HG03139 (cell line): Measurements from ENCODE around the gene F13A1.

Source experiments
- ATAC-seq: cut with Tn5 transposase; IDR thresholded peaks from one replicate; pipeline ENCODE4 v1.9.1; 2021; ENCODE audit not compliant: unreplicated experiment

F13A1 gene

GRCh38 chr6:6196762-6197161 is 123.7 kb downstream of the F13A1 start:
- ATAC-seq: no peak

- no peak for ATAC-seq
These were observed 125.4 kb downstream of the F13A1 start for GRCh38 chr6:6195080-6195479.

DNA sequence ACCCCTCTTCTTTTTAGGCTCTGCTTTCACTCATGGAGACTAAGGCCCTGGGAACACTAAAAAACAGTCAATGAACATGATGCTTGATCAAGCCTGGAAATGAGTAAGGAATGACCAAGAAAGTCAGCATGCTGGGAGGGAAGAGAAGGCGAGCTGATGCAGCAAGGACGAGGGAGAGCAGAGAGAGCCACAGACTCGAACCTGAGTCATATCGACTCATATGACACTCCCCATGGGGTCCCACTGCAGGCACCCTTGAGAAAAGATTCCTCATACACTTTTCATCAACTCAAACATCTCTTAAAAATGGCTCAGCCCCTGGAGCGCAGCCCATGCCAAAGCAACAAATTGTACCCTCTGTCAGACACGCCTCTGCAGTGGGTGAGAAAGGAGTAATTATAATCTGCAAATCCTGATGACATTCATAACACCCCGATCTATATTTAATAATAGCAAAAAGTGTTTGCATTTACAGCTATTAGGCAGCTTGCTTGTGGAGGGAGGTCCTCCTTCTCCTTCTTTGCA is 127.2 kb downstream of the F13A1 start:
- no peak for ATAC-seq

GRCh38 chr6:6191909-6192308 is 128.6 kb downstream of the F13A1 start:
- no peak for ATAC-seq

DNA sequence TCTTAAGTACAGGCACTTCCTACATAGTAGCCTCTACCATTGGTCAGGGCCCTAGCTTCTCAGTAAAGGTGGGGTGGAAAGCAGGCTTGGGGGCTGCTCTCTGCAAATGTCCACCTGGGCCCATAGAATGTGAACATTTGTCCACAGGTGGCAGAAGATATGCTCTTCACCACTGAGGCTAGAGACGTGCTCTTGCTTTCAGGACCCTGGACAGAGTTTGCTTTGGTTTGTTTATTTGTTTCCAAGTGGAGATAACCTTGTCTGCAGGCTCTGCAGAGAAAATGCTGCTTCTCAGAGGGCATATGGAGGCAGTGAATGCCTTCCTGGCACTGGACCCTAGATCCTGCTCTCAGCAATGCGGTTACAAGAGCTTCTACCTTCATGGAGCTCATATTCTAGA is 129.0 kb downstream of the F13A1 start:
- no peak for ATAC-seq

- no peak for ATAC-seq
These were observed 139.8 kb downstream of the F13A1 start for GRCh38 chr6:6180684-6181083.

- no peak for ATAC-seq
These were observed 140.4 kb downstream of the F13A1 start for GRCh38 chr6:6179858-6180623.

GRCh38 chr6:6178795-6179194 is 141.7 kb downstream of the F13A1 start:
- no peak for ATAC-seq

GRCh38 chr6:6177754-6178153 is 142.7 kb downstream of the F13A1 start:
- no peak for ATAC-seq

GRCh38 chr6:6176586-6177228 is 143.8 kb downstream of the F13A1 start:
- no peak for ATAC-seq

DNA sequence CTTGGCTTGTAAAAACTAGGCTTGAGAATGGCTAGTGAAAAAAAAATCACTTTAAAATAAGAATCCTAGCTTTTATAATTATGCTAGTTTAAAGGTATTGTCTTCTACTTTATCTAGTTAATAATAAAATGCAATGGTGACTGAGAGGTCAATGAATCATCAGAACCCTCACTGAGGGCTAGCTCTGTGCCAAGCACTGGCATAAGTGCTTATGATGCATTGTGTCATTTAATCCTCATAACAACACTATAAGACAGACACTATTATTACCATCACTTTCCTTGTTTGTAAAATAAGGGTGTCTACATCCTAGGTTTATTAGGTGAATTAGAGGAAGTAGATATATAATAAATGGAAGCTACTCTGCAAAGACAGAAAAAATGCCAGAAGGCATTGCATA is 144.3 kb downstream of the F13A1 start:
- ATAC-seq: no peak

GRCh38 chr6:6169141-6169540 is 151.3 kb downstream of the F13A1 start:
- no peak for ATAC-seq

DNA sequence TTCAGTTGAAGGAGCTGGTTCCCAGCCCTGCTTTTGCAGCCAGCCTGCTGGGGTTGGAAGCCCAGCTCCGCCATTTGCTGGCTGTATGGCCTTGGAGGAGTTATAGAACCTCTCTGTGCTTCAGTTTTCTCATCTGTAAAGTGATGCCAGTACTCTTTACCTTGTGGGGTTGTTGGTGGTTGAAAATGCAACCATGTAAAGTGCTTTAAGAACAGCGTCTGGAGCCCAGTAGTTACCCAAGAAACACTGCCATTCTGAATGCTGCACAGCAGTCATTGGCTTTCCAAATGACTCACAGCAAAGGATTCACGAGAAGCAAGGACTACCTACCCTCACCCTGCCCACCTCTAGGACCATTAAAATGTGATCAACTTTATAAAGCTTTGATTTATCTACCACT is 154.4 kb downstream of the F13A1 start:
- ATAC-seq: no peak

DNA sequence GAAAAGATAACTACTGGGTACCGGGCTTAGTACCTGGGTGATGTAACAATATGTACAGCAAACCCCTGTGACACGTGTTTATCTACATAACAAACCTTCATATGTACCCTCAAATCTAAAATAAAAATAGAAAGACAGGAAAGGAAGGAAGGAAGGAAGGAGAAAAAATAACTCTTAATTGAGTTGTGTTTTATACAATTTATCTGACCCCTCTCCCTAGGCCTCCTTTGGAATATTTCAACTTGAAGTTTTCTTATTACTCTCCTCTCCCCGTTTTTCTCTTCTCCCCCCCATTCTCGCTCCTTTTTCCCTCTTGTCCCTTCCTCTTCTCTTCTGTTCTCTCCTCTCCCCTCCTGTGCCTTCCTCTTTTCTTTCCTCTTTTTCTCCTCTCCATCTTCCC is 156.1 kb downstream of the F13A1 start:
- ATAC-seq: no peak

DNA sequence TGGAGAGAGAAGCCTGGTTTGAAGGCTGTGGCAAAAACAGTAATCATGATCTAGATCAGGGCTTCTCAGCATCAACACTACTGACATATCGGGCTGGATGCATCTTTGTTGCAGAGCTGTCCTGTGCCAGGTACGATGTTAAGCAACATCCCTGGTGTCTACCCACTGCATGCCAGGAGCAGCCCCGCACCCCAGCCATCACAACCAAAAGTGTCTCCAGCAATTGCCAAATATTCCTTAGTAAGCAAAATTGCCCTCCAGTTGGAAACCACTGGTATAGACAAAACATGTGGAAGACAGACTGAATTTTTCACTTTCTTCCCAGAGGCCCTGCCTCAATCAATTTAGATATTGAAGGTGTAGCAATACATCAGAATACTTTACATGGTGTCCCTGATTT is 166.1 kb downstream of the F13A1 start:
- ATAC-seq: no peak

- ATAC-seq: no peak
These were observed 168.4 kb downstream of the F13A1 start for GRCh38 chr6:6152060-6152459.

DNA sequence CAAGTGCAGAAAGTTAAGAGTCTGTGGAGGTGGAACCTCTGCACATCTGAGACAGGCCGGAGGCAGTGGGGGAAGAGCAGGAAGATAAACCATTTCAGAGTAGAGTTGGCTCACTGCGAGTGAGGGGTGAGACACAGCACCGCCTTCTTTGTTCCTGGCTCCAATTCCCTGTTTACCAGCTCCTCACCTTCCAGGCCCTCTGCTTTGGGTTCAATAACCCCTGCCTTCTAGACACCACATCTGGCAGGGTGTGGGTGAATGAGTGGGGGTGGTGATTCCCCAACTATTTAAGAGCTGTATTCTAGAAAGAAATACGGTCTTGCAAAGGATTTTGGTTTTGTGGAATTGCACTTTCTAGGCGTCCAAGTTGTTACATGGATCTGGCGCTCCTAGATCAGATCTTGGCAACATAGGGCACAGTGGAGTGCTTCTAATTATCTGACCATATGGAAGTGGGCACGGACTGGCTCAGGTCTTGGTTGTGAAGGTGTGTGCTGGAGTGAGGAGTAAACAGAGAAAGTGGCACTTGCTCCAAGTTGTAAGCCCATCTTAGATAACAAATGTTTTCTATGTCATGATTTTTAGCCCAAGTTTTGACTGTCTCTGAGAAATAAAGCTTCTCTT is 172.2 kb downstream of the F13A1 start:
- ATAC-seq: no peak

DNA sequence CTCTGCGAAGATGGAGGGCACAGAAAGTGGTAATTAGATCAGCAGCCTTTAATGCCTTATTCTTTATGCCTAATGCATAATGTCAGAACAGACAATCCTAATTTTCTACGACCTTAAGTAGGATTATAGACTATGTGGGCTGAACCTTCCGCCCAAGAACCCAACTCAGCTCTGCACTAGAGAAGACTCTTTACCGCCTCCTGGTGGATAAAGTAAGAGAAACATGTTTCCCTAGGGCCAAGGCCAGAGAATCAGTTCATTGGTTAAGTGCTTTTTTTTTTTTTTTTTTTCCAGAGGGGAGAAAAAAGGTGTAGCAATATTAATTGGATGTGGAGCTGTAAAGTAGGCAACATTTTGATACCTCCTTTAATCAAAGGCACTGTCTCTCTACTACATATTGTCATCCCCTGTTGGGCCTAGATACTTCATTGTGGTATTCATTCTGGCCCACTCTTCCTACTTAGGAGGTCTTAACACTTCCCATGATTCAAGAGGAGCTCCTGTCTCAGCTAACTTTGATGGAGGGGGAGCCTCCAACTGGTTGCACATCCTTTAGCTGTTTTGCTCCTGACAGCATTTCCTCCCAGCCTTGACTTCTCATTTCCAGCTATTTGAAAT is 188.9 kb downstream of the F13A1 start:
- ATAC-seq: no peak

DNA sequence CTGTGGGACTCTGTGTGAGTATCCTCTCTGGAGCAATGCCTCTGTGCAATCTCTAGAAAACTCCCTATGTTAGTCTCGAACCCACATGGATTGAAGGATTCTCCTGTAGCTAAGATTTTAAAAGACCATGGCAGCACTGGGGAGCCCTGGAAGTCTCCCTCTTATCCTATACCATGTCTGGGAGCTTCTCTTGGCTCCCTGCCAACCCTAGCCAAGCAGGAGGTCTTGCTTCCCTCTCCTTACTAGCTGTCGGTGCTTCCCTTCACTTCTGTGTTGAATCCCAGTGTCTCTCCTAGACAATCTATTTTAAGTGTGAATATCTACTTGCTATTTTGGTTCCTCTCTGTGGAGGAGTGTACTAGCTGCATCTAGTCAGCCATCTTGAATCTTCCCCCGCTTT is 195.0 kb downstream of the F13A1 start:
- ATAC-seq: no peak

DNA sequence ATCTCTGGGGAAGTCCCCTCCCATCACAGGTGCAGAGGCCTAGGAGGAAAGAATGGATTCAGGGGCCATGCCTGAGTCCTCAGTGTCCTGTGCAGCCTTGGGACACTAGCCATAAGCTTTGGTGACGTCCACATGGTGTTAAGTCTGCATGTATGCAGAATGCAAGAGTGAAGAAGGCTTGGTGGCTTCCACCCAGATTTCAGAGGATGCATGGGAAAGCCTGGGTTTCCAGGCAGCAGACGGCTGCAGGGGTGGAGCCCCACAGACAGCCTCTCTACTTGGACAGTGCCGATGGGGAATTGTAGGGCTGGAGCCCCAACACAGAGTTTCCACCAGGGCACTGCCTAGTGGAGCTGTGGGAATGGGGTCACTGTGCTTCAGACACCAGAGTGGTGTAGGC is 196.7 kb downstream of the F13A1 start:
- ATAC-seq: no peak

- ATAC-seq: no peak
These were observed 198.5 kb downstream of the F13A1 start for GRCh38 chr6:6121943-6122342.
